Activated T-helper 2 cell treated with anti-CD3 and anti-CD28 coated beads, Interferon-gamma antibody, Interleukin-2, Interleukin-4, amounts not matched to agents 10 μg/mL and 5 μg/mL and 100 μg/mL, durations not matched to agents 14 hours and 24 hours and 36 hours (primary cell): ENCODE data around the gene GPR33. TPM values are rescaled to one million over a fixed set of nuclear protein-coding genes. Genes with fewer than 3 reads are reported as not detected.
"Not testable (repeated sequence)": the region's sequence is repeated elsewhere in the genome, so short reads cannot be mapped to it uniquely, and the experiment has no call there.

Source experiments
- DNase-seq: peaks from one replicate; pipeline ENCODE4 v3.0.0; 2021; ENCODE audit warnings: low spot score
- H3K27ac Mint-ChIP-seq: one replicate; pipeline ENCODE4 v1.8.0; 2021; ENCODE audit warnings: mixed read lengths
- H3K27me3 Mint-ChIP-seq: one replicate; pipeline ENCODE4 v1.8.0; 2021; ENCODE audit warnings: low read depth, mixed read lengths
- H3K36me3 Mint-ChIP-seq: one replicate; pipeline ENCODE4 v1.8.0; 2021; ENCODE audit warnings: low read depth, mixed read lengths
- H3K4me1 Mint-ChIP-seq: one replicate; pipeline ENCODE4 v1.8.0; 2021; ENCODE audit warnings: low read depth, mixed read lengths
- H3K4me3 Mint-ChIP-seq: one replicate; pipeline ENCODE4 v1.8.0; 2021; ENCODE audit warnings: low read depth, mild to moderate bottlenecking, moderate library complexity, mixed read lengths
- H3K9me3 Mint-ChIP-seq: one replicate; pipeline ENCODE4 v1.8.0; 2021; ENCODE audit warnings: mixed read lengths
- intact Hi-C: fragments of 100-400 bp; cut with micrococcal nuclease; formaldehyde crosslinking; loops from one replicate; pipeline ENCODE4 v1.15.1; 2023
- total RNA-seq: library from RNA; stranded (reverse); gene quantifications from 2 replicates; pipeline ENCODE4 v1.2.3, GENCODE V29; 2022

The GPR33 gene
- total RNA-seq, 1 donor from 2014 or later: not detected

- H3K27ac Mint-ChIP-seq: no peak overlapping the region
- intact Hi-C loops: no loop called here
- H3K36me3 Mint-ChIP-seq: no peaks in the 10 kb centered on the region
- no peak for DNase-seq
- no peaks in the 10 kb centered on the region for H3K4me1 Mint-ChIP-seq
- H3K27me3 Mint-ChIP-seq: peaks cover 6% of the 10 kb centered on the region
- no peak overlapping the region for H3K4me3 Mint-ChIP-seq
- no peaks in the 10 kb centered on the region for H3K9me3 Mint-ChIP-seq
These were observed 1.1 kb downstream of the GPR33 start for GRCh38 chr14:31486764-31487163.

- no peaks in the 10 kb centered on the region for H3K36me3 Mint-ChIP-seq
- intact Hi-C loops: no loop called here
- H3K27me3 Mint-ChIP-seq: peaks cover 6% of the 10 kb centered on the region
- no peaks in the 10 kb centered on the region for H3K4me1 Mint-ChIP-seq
- no peak overlapping the region for H3K4me3 Mint-ChIP-seq
- no peaks in the 10 kb centered on the region for H3K9me3 Mint-ChIP-seq
- no peak for DNase-seq
- no peak overlapping the region for H3K27ac Mint-ChIP-seq
These were observed 3.1 kb downstream of the GPR33 start for GRCh38 chr14:31484754-31485153.

- Mint-ChIP-seq H3K4me3 (no peak overlapping the region), H3K4me1 (no peaks in the 10 kb centered on the region), H3K36me3 (no peaks in the 10 kb centered on the region), H3K27ac (no peak overlapping the region), H3K9me3 (no peaks in the 10 kb centered on the region), H3K27me3 (peaks cover 8% of the 10 kb centered on the region)
- DNase-seq: no peak
- intact Hi-C loops: no loop called here
These were observed 7.7 kb downstream of the GPR33 start for GRCh38 chr14:31480156-31480555.

- Mint-ChIP-seq H3K9me3 (no peaks in the 10 kb centered on the region), H3K27ac (no peak overlapping the region), H3K36me3 (no peaks in the 10 kb centered on the region), H3K27me3 (peaks cover 8% of the 10 kb centered on the region), H3K4me3 (no peak overlapping the region), H3K4me1 (no peaks in the 10 kb centered on the region)
- DNase-seq: no peak
- intact Hi-C loops: no loop called here
These were observed 8.8 kb downstream of the GPR33 start for GRCh38 chr14:31479027-31479426.

GRCh38 chr14:31477248-31477647, 10.6 kb downstream of the GPR33 start:
- no peak overlapping the region for H3K27ac Mint-ChIP-seq
- H3K4me3 Mint-ChIP-seq: no peak overlapping the region
- H3K9me3 Mint-ChIP-seq: no peaks in the 10 kb centered on the region
- intact Hi-C loops: no loop called here
- no peaks in the 10 kb centered on the region for H3K36me3 Mint-ChIP-seq
- DNase-seq: no peak
- peaks cover 4% of the 10 kb centered on the region for H3K27me3 Mint-ChIP-seq
- H3K4me1 Mint-ChIP-seq: no peaks in the 10 kb centered on the region

- no peak overlapping the region for H3K27ac Mint-ChIP-seq
- H3K4me3 Mint-ChIP-seq: no peak overlapping the region
- H3K9me3 Mint-ChIP-seq: no peaks in the 10 kb centered on the region
- peaks cover 9% of the 10 kb centered on the region for H3K27me3 Mint-ChIP-seq
- H3K36me3 Mint-ChIP-seq: no peaks in the 10 kb centered on the region
- no peaks in the 10 kb centered on the region for H3K4me1 Mint-ChIP-seq
- no peak for DNase-seq
- intact Hi-C loops: no loop called here
These were observed 11.5 kb downstream of the GPR33 start for GRCh38 chr14:31476131-31476866.

- peaks cover 3% of the 10 kb centered on the region for H3K27me3 Mint-ChIP-seq
- H3K4me1 Mint-ChIP-seq: no peaks in the 10 kb centered on the region
- H3K27ac Mint-ChIP-seq: no peak overlapping the region
- H3K4me3 Mint-ChIP-seq: no peak overlapping the region
- H3K9me3 Mint-ChIP-seq: no peaks in the 10 kb centered on the region
- no peak for DNase-seq
- intact Hi-C loops: no loop called here
- no peaks in the 10 kb centered on the region for H3K36me3 Mint-ChIP-seq
These were observed 21.3 kb downstream of the GPR33 start for GRCh38 chr14:31466554-31466953.

GRCh38 chr14:31465111-31465510, 22.7 kb downstream of the GPR33 start:
- H3K36me3 Mint-ChIP-seq: no peaks in the 10 kb centered on the region
- H3K27ac Mint-ChIP-seq: no peak overlapping the region
- H3K4me1 Mint-ChIP-seq: no peaks in the 10 kb centered on the region
- peaks cover 1% of the 10 kb centered on the region for H3K27me3 Mint-ChIP-seq
- no peak overlapping the region for H3K4me3 Mint-ChIP-seq
- DNase-seq: no peak
- intact Hi-C loops: no loop called here
- no peaks in the 10 kb centered on the region for H3K9me3 Mint-ChIP-seq

- intact Hi-C loops, H3K4me3 Mint-ChIP-seq, H3K27me3 Mint-ChIP-seq, H3K4me1 Mint-ChIP-seq, H3K27ac Mint-ChIP-seq, DNase-seq, H3K9me3 Mint-ChIP-seq, H3K36me3 Mint-ChIP-seq: not testable (repeated sequence)
These were observed 25.4 kb downstream of the GPR33 start for GRCh38 chr14:31462450-31462849.

GRCh38 chr14:31461545-31461944, 26.3 kb downstream of the GPR33 start:
- no peak for DNase-seq
- intact Hi-C loops: no loop called here
- Mint-ChIP-seq H3K4me1 (peaks cover 12% of the 10 kb centered on the region), H3K9me3 (no peaks in the 10 kb centered on the region), H3K36me3 (peaks cover 1% of the 10 kb centered on the region), H3K4me3 (no peak overlapping the region), H3K27me3 (peaks cover 1% of the 10 kb centered on the region), H3K27ac (no peak overlapping the region)

GRCh38 chr14:31457665-31458659, 29.9 kb downstream of the GPR33 start:
- Mint-ChIP-seq H3K27me3 (peaks cover 1% of the 10 kb centered on the region), H3K36me3 (peaks cover 4% of the 10 kb centered on the region), H3K4me1 (peaks cover 24% of the 10 kb centered on the region), H3K9me3 (no peaks in the 10 kb centered on the region), H3K27ac (peak overlapping the region; percentile 97), H3K4me3 (peak overlapping the region; percentile 98)
- DNase-seq: no peak
- intact Hi-C loops: loop anchor here (1.0 to 5.0 kb wide), 8 partner anchors 38 to 744 kb away; partner anchors contain the start of genes HEATR5A, NUBPL, RNU6-7 and RNU6-8

GRCh38 chr14:31456841-31457664, 30.8 kb downstream of the GPR33 start, which contains the start of gene DTD2:
DTD2 (minus strand) TSS chr14:31457506; CDS start chr14:31457393, 113 bp downstream.
- intact Hi-C loops: loop anchor here (1.0 to 5.0 kb wide), 8 partner anchors 37 to 745 kb away; partner anchors contain the start of genes HEATR5A, NUBPL, RNU6-7 and RNU6-8
- H3K4me3 Mint-ChIP-seq: peak within 1 kb of the TSS; percentile 98
- peak; percentile 86 for DNase-seq
- H3K27ac Mint-ChIP-seq: peak within 1 kb of the TSS; percentile 97
- peaks cover 24% of the 10 kb centered on the region for H3K4me1 Mint-ChIP-seq
- H3K27me3 Mint-ChIP-seq: peaks cover 1% of the 10 kb centered on the region
- no peaks in the 10 kb centered on the region for H3K9me3 Mint-ChIP-seq
- H3K36me3 Mint-ChIP-seq: peaks cover 9% of the 10 kb centered on the region
